ENCODE results near the gene SCN8A.

DNA sequence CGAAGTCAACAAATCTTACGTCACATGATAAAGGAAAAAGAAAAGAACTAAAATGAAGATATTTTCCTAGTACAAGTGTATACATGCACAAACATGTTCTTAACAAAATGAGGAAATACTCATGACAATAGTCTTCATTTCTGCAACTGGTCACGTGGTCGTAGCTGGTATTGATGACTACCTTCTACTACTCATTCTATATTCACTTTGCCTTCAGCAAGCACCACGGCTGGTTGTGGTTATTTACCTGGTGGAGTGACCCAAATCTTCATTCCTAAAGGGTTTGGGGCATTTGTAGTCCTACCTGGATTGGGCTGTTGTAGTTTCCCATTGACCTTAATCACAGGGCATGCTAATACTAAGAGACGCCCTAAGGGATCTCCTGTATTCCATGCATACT lies 206.3 kb downstream of the SCN8A start:
- TF ChIP-seq, protein P1, sequence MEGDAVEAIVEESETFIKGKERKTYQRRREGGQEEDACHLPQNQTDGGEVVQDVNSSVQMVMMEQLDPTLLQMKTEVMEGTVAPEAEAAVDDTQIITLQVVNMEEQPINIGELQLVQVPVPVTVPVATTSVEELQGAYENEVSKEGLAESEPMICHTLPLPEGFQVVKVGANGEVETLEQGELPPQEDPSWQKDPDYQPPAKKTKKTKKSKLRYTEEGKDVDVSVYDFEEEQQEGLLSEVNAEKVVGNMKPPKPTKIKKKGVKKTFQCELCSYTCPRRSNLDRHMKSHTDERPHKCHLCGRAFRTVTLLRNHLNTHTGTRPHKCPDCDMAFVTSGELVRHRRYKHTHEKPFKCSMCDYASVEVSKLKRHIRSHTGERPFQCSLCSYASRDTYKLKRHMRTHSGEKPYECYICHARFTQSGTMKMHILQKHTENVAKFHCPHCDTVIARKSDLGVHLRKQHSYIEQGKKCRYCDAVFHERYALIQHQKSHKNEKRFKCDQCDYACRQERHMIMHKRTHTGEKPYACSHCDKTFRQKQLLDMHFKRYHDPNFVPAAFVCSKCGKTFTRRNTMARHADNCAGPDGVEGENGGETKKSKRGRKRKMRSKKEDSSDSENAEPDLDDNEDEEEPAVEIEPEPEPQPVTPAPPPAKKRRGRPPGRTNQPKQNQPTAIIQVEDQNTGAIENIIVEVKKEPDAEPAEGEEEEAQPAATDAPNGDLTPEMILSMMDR (IDR thresholded peaks at IDR 0.05), result no peak
- TF ChIP-seq EP300 (IDR thresholded peaks at IDR 0.05), result no peak
- no peak for TF ChIP-seq POLR2A (IDR thresholded peaks at IDR 0.05)
- no peak for TF ChIP-seq POLR2AphosphoS5 (IDR thresholded peaks at IDR 0.05)
